ENCODE data around the gene CCL1. TPM values are rescaled to one million over a fixed set of nuclear protein-coding genes. Genes with fewer than 3 reads are reported as not detected.

The CCL1 gene, protein sequence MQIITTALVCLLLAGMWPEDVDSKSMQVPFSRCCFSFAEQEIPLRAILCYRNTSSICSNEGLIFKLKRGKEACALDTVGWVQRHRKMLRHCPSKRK
- total RNA-seq (2021; ENCODE audit: unreplicated experiment): not detected
- not detected for polyA plus RNA-seq (2012; ENCODE audit: insufficient read length)
- Bru-seq, nascent RNA: not detected
- not detected for BruChase-seq, experiment 1, labeled RNA remaining after a 2-hour chase
- BruChase-seq, experiment 2, labeled RNA remaining after a 6-hour chase: not detected
- long read RNA-seq: 0 reads

DNA sequence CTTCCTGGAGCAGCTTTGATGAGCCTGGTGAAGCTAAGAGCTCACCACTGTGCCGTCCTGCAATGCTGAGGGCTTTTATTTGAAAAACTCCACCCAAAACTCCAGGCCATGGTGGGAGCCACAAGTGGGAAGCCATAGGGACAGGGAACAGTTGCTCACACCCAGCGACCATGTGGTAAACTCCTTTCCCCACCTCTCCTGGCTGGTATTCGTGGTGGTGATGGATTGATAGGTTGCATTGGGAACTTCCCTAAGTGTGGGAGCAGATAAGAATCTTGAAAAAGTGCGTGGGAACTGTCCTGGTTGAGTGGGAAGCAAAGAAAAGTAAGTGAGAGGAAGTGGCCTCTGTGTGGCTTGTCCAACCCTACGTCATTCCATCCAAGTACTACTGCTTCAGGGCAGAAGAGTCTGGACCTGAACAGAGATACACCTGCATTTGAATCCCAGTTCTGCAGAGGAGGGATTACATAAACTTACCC is at the start of gene CCL1:
Gene CCL1 (minus strand): TSS at position 51 of the 479 bp plus-strand sequence. CDS start 72 bp downstream, outside the sequence.
- in situ Hi-C loops (cut with HindIII; ENCODE audit: low pct_unique_long_range_greater_than_20kb, low sequenced_read_pairs) (no loop called here), intact Hi-C loops (cut with micrococcal nuclease; ENCODE audit: unreplicated experiment) (loop anchor here (10.0 kb wide), 1 partner anchor 588 kb away; no protein-coding TSS in a partner anchor)
- Histone ChIP-seq H3K27me3 (ENCODE audit: control insufficient read depth, insufficient read depth, low read length) (no peaks in the 10 kb centered on the region), H3K9me3 (ENCODE audit: control insufficient read depth, insufficient read depth, low read depth, low read length) (no peaks in the 10 kb centered on the region), H3K4me1 (ENCODE audit: control insufficient read depth, insufficient read depth, low read length) (no peaks in the 10 kb centered on the region; the same call in 1 of the 2 replicates), H3K4me3 (ENCODE audit: low read depth in 2 of 2, low read length in 2 of 2) (no peak within 1 kb of the TSS), H3K36me3 (ENCODE audit: control insufficient read depth, insufficient read depth, low read length) (no peaks in the 10 kb centered on the region), H3K27ac (ENCODE audit: low read length) (no peak within 1 kb of the TSS)
- CTCF ChIA-PET: interaction anchor here (0.6 to 0.7 kb wide), 2 partner anchors 163 to 170 kb away, joined by 3 to 4 read pairs; no protein-coding TSS in a partner anchor
- ATAC-seq: no peak
- BruUV-seq (replicated peaks): no TSS peak
- DNase-seq (ENCODE audit: low read depth, low spot score): no peak
- POLR2A ChIA-PET: no interaction called here
- TF ChIP-seq, protein P1, sequence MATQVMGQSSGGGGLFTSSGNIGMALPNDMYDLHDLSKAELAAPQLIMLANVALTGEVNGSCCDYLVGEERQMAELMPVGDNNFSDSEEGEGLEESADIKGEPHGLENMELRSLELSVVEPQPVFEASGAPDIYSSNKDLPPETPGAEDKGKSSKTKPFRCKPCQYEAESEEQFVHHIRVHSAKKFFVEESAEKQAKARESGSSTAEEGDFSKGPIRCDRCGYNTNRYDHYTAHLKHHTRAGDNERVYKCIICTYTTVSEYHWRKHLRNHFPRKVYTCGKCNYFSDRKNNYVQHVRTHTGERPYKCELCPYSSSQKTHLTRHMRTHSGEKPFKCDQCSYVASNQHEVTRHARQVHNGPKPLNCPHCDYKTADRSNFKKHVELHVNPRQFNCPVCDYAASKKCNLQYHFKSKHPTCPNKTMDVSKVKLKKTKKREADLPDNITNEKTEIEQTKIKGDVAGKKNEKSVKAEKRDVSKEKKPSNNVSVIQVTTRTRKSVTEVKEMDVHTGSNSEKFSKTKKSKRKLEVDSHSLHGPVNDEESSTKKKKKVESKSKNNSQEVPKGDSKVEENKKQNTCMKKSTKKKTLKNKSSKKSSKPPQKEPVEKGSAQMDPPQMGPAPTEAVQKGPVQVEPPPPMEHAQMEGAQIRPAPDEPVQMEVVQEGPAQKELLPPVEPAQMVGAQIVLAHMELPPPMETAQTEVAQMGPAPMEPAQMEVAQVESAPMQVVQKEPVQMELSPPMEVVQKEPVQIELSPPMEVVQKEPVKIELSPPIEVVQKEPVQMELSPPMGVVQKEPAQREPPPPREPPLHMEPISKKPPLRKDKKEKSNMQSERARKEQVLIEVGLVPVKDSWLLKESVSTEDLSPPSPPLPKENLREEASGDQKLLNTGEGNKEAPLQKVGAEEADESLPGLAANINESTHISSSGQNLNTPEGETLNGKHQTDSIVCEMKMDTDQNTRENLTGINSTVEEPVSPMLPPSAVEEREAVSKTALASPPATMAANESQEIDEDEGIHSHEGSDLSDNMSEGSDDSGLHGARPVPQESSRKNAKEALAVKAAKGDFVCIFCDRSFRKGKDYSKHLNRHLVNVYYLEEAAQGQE (IDR thresholded peaks at IDR 0.05; ENCODE audit: insufficient read depth in 1 of 2, low read depth in 2 of 2, low read length in 1 of 2): no peak
- TF ChIP-seq POLR2AphosphoS5 (IDR thresholded peaks at IDR 0.05; ENCODE audit: low read depth, low read length) (no peak), TCF7L2 (IDR thresholded peaks at IDR 0.05; ENCODE audit: low read depth, low read length) (no peak), SIN3A (IDR thresholded peaks at IDR 0.05; ENCODE audit: borderline replicate concordance, insufficient read depth, low read depth, low read length) (no peak)
- TF ChIP-seq, protein P2, sequence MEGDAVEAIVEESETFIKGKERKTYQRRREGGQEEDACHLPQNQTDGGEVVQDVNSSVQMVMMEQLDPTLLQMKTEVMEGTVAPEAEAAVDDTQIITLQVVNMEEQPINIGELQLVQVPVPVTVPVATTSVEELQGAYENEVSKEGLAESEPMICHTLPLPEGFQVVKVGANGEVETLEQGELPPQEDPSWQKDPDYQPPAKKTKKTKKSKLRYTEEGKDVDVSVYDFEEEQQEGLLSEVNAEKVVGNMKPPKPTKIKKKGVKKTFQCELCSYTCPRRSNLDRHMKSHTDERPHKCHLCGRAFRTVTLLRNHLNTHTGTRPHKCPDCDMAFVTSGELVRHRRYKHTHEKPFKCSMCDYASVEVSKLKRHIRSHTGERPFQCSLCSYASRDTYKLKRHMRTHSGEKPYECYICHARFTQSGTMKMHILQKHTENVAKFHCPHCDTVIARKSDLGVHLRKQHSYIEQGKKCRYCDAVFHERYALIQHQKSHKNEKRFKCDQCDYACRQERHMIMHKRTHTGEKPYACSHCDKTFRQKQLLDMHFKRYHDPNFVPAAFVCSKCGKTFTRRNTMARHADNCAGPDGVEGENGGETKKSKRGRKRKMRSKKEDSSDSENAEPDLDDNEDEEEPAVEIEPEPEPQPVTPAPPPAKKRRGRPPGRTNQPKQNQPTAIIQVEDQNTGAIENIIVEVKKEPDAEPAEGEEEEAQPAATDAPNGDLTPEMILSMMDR (IDR thresholded peaks at IDR 0.05): no peak

DNA sequence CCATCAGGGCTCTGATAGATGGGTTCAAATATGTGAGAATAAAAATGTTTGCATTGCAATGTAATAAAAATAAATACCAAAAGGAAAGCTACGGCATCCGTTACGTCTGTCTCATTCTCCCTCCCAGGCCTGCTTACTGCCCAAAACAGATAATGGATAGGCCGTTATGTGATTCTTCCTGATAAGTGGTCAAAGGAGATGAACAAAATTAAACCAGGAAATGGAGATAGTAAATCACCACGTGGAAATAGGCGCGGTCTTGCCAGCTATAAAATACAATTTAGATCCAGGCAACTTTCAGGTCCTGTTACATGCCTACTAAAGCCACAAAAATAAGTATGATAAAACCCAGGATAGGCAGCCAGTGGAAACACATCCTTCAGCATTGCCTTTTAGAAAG is 49.5 kb upstream of the CCL1 start:
- ChIA-PET CTCF (no interaction called here), POLR2A (no interaction called here)
- DNase-seq (ENCODE audit: low read depth, low spot score): no peak
- intact Hi-C loops (cut with micrococcal nuclease; ENCODE audit: unreplicated experiment): no loop called here
- TF ChIP-seq SIN3A (IDR thresholded peaks at IDR 0.05; ENCODE audit: borderline replicate concordance, insufficient read depth, low read depth, low read length) (no peak), TCF7L2 (IDR thresholded peaks at IDR 0.05; ENCODE audit: low read depth, low read length) (no peak), POLR2AphosphoS5 (IDR thresholded peaks at IDR 0.05; ENCODE audit: low read depth, low read length) (no peak)
- TF ChIP-seq, protein P2 (IDR thresholded peaks at IDR 0.05): no peak
- TF ChIP-seq, protein P1 (IDR thresholded peaks at IDR 0.05; ENCODE audit: insufficient read depth in 1 of 2, low read depth in 2 of 2, low read length in 1 of 2): no peak
- no peaks in the 10 kb centered on the region for H3K4me1 ChIP-seq (ENCODE audit: control insufficient read depth, insufficient read depth, low read length)
- in situ Hi-C loops (cut with HindIII; ENCODE audit: low pct_unique_long_range_greater_than_20kb, low sequenced_read_pairs): no loop called here
- H3K9me3 ChIP-seq (ENCODE audit: control insufficient read depth, insufficient read depth, low read depth, low read length): no peaks in the 10 kb centered on the region
- no peak overlapping the region for H3K4me3 ChIP-seq (ENCODE audit: low read depth in 2 of 2, low read length in 2 of 2)
- H3K36me3 ChIP-seq (ENCODE audit: control insufficient read depth, insufficient read depth, low read length): no peaks in the 10 kb centered on the region
- no peak overlapping the region for H3K27ac ChIP-seq (ENCODE audit: low read length)
- 0 out of 2 replicates have a peak, but pooled peaks cover 2% of the 10 kb centered on the region for H3K27me3 ChIP-seq (ENCODE audit: control insufficient read depth, insufficient read depth, low read length)
- no peak for ATAC-seq
- no TSS peak for BruUV-seq (replicated peaks)
